Stomach smooth muscle (tissue), 2 donors: Measurements from ENCODE around the gene ASIC4.

Experiments
- H3K27ac ChIP-seq: one replicate; pipeline ENCODE4 v1.7.0; 2013; ENCODE audit warnings: mild to moderate bottlenecking, low read length, inconsistent platforms
- H3K27me3 ChIP-seq, 2 donors: one replicate each; pipeline ENCODE4 v1.7.0; 2013; ENCODE audit warnings: low read length in 2 of 2; ENCODE audit not compliant: insufficient read depth in 2 of 2, control insufficient read depth in 1 of 2
- H3K36me3 ChIP-seq, 2 donors: one replicate each; pipeline ENCODE4 v1.7.0; 2013; ENCODE audit warnings: low read length in 2 of 2; ENCODE audit not compliant: control insufficient read depth in 2 of 2, insufficient read depth in 2 of 2
- H3K4me1 ChIP-seq: one replicate; pipeline ENCODE4 v1.7.0; 2013; ENCODE audit warnings: low read length; ENCODE audit not compliant: control insufficient read depth, insufficient read depth
- H3K4me3 ChIP-seq, 2 donors: one replicate each; pipeline ENCODE4 v1.7.0; 2013; ENCODE audit warnings: low read length in 2 of 2
- H3K9ac ChIP-seq, 2 donors: one replicate each; pipeline ENCODE4 v1.7.0; 2013; ENCODE audit warnings: low read length in 2 of 2, mild to moderate bottlenecking in 1 of 2
- H3K9me3 ChIP-seq, 2 donors: one replicate each; pipeline ENCODE4 v1.7.0; 2013; ENCODE audit warnings: low read length in 2 of 2; ENCODE audit not compliant: control insufficient read depth in 2 of 2
- donor health status: healthy.
- donor health status: Pancreatic carcinoma.

The ASIC4 gene

DNA sequence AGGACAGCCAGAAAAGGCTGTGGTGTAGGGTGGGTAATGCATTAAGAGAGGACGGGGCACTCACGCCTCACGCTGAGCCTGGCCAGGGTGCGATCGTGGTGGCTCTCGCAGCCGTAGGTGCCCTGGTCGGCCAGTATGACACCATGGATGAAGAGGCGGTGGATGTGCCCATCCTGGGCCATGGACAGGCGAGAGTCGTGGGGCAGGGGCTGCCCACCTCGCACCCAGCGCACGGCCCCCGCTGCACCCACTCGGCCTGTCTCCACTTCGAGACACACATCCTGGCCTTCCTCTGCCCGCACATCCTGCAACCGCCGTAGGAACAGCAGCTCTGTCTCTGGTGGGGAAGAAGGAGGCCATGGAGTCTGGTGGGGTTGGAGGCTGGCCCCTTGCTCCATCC is 41.7 kb downstream of the ASIC4 start:
- no peaks in the 10 kb centered on the region for H3K9me3 ChIP-seq
- H3K9ac ChIP-seq = no peak overlapping the region
- H3K27me3 ChIP-seq = peaks cover 0 to 3% of the 10 kb centered on the region in 2 donors
- no peak overlapping the region for H3K27ac ChIP-seq
- peaks cover 0 to 5% of the 10 kb centered on the region in 2 donors for H3K36me3 ChIP-seq
- peaks cover 22% of the 10 kb centered on the region for H3K4me1 ChIP-seq
- no peak overlapping the region for H3K4me3 ChIP-seq

DNA sequence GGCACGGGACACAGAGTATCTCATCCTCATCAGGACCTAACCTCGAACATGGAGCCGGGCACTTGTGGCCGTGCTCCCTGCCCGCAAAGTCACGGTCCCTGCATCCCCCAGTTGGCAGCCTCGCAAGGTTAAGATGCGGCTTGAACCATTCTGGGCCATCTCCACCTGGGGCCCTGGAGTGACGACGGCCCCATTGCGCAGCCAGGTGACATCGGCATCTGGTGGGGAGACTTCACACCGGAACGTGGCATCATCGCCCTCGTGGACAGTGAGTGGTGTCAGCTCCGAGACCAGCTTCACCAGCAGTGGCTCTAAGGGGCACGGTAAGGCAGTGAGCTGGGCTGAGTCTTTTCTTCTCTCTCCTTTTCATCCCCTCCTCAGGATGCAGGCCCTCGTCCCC is 42.1 kb downstream of the ASIC4 start:
- Histone ChIP-seq H3K27ac (no peak overlapping the region), H3K4me3 (no peak overlapping the region), H3K36me3 (peaks cover 0 to 5% of the 10 kb centered on the region in 2 donors), H3K4me1 (peaks cover 18% of the 10 kb centered on the region), H3K9ac (no peak overlapping the region), H3K27me3 (peaks cover 0 to 3% of the 10 kb centered on the region in 2 donors), H3K9me3 (no peaks in the 10 kb centered on the region)

DNA sequence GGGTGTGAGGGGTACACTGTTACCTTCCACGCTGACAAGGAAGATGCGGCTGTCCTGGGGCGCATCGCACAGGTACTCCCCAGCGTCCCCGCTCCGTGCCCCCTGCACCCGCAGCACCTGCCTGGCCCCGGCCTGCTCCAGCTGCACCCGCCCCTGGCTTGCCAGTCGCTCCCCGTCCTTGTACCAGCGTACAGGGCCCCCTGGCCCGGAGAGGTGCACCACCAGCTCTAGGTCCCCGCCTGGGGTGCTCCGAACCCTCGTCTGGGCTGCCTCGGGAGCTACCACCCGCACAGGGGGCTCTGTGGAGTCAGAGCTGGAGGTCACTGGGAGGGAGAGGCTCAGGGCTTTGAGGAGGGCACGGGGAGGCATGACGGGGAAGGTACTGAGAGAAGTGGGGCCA is 43.0 kb downstream of the ASIC4 start:
- H3K9me3 ChIP-seq = no peaks in the 10 kb centered on the region
- peaks cover 0 to 11% of the 10 kb centered on the region in 2 donors for H3K36me3 ChIP-seq
- H3K27ac ChIP-seq = no peak overlapping the region
- no peak overlapping the region for H3K9ac ChIP-seq
- H3K4me3 ChIP-seq = no peak overlapping the region
- peaks cover 0 to 3% of the 10 kb centered on the region in 2 donors for H3K27me3 ChIP-seq
- peaks cover 11% of the 10 kb centered on the region for H3K4me1 ChIP-seq

DNA sequence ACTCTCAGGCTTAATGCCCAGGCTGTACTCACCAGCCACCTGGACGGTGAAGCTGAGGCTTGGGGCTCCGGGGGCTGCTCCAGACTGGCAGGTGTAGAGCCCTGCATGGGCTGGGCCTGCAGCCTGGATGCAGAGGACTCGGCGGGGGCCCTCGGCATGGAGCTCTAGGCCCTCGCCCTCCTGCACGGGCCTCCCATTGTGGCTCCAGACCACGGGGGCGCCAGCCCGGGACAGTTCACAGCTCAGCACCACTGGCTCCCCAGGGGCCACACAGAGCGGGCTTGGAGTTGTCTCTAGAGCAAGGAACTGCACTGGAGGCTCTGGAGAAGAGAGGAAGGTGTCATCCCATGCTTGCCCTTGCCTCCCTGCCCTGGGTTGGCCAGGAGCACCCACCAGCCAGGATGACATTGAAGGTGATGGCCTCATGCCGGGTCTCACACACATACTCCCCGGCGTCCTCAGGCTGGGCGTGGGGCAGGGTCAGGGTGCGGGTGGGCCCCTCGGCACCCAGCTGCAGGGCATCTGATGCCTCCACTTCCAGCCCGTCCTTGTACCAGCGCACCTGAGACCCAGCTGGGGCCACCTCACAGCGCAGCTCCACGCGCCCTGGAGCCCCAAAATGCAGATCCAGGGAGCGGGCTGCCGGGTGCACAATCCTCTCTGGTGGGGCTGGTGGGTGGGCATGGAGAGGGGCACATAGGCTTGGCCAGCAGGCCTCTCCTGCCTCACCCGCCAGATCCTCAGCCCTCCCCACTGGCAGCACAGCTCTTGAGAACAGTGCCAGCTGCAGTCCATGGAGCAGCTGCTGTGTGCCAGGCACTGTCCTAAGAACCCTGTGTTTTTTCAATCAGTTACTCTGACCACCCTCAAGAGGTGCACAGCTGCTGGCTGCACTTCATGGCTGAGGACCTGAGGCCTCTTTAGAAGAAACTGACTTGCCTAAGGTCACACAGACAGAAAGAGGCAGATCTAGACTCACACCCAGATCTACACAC is 43.8 kb downstream of the ASIC4 start:
- H3K36me3 ChIP-seq = peaks cover 6 to 13% of the 10 kb centered on the region in 2 donors
- peaks cover 7% of the 10 kb centered on the region for H3K4me1 ChIP-seq
- no peaks in the 10 kb centered on the region for H3K9me3 ChIP-seq
- no peak overlapping the region for H3K9ac ChIP-seq
- H3K27me3 ChIP-seq = peaks cover 0 to 3% of the 10 kb centered on the region in 2 donors
- no peak overlapping the region for H3K4me3 ChIP-seq
- no peak overlapping the region for H3K27ac ChIP-seq

DNA sequence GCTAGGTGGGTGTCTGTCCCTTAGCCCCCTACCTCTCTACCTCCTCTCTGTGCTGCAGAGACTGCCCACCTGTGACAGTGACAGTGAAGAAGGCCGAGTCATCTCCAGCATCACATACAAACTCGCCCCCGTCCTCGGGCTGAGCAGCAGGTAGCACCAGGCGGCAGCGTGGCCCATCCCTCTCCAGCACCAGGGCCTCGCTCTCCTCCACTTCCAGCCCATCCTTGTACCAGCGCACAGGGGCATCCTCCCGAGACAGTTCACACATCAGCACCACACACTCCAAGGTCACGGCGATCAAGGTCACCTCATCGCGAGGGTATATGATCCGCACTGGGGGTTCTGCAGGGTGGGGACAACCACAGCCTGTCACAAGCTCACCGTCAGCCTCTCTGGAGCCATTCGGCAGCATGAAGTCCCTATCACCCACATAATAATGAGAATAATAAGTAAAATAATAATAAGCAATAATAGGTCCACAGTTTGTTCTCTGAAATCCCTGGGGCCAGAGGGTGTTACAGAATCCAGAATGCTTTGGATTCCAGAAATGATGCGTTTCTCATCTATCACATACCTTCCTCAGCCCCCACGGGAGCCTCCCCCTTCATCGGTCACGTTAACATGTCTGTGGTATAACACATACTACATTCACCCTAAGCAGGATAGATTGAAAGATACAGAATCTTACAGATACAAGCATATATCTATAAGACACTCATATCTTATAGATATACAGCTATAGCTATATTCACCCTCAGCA is 45.1 kb downstream of the ASIC4 start:
- peaks cover 13 to 20% of the 10 kb centered on the region in 2 donors for H3K36me3 ChIP-seq

DNA sequence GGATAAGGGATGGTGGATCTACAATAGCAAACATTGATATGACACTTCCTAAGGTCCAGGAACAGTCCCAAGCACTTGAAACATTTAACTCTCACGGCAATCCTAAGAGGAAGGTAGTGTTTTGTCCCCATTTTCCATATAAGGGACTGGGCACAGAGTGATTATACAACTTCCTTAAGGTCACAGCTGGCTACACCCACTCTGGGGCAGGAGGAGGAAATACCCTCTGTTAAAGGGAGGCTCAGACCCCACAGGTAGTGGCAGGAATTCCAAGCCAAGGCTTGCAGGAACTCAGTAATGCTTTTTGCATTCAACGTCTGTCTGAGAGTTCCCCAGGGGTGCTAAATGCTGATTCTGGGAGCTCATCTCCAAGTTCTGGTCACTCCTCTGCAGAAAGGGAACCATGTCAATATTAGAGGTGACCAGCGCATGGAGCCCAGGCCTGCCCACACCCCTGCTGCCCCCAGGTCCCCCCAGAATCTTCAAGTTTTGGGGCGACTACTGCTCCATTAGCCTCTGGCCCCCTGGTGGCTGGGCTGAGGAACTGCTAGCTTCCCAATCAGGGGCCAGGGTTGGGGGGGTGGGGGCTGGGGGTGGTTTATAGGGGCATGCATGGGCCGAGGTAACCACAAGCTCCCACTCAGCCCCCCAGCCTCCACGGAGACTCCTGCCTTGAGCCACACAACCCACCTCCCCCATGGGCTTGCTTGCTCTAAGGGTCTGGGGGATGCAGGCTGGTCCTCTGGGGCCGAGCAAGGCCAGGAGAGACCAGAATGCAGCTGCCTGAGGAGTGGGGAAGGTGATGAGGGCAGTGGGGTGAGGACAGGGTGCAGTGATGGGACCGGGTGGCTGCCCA is 46.0 kb downstream of the ASIC4 start:
- H3K9me3 ChIP-seq = no peaks in the 10 kb centered on the region
- no peak overlapping the region for H3K9ac ChIP-seq
- no peak overlapping the region for H3K4me3 ChIP-seq
- H3K36me3 ChIP-seq = peaks cover 21 to 24% of the 10 kb centered on the region in 2 donors
- peaks cover 4% of the 10 kb centered on the region for H3K4me1 ChIP-seq
- H3K27me3 ChIP-seq = no peaks in the 10 kb centered on the region
- no peak overlapping the region for H3K27ac ChIP-seq

More for the DNA sequence above, 45.1 kb downstream of the ASIC4 start:
- no peaks in the 10 kb centered on the region for H3K27me3 ChIP-seq
- H3K4me1 ChIP-seq = peaks cover 4% of the 10 kb centered on the region
- no peaks in the 10 kb centered on the region for H3K9me3 ChIP-seq
- H3K4me3 ChIP-seq = no peak overlapping the region
- H3K9ac ChIP-seq = no peak overlapping the region
- H3K27ac ChIP-seq = no peak overlapping the region

DNA sequence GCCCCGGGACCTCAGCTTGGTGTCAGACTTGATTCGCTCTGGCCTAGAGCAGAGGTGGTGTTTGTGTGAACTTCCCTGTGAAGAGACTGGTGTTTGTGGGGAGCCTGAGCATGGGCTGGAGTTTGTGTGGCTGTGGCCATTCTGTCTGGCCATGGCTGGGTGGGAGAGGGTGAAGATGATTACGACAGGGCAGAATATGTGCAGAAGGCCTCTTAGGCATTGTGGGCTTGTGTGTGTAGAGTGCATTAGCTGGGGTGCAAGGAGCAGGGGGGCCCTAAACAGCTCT is 46.6 kb downstream of the ASIC4 start:
- Histone ChIP-seq H3K36me3 (peaks cover 21 to 27% of the 10 kb centered on the region in 2 donors), H3K4me1 (peaks cover 4% of the 10 kb centered on the region), H3K27me3 (no peaks in the 10 kb centered on the region), H3K9me3 (no peaks in the 10 kb centered on the region), H3K9ac (no peak overlapping the region), H3K4me3 (no peak overlapping the region), H3K27ac (no peak overlapping the region)

DNA sequence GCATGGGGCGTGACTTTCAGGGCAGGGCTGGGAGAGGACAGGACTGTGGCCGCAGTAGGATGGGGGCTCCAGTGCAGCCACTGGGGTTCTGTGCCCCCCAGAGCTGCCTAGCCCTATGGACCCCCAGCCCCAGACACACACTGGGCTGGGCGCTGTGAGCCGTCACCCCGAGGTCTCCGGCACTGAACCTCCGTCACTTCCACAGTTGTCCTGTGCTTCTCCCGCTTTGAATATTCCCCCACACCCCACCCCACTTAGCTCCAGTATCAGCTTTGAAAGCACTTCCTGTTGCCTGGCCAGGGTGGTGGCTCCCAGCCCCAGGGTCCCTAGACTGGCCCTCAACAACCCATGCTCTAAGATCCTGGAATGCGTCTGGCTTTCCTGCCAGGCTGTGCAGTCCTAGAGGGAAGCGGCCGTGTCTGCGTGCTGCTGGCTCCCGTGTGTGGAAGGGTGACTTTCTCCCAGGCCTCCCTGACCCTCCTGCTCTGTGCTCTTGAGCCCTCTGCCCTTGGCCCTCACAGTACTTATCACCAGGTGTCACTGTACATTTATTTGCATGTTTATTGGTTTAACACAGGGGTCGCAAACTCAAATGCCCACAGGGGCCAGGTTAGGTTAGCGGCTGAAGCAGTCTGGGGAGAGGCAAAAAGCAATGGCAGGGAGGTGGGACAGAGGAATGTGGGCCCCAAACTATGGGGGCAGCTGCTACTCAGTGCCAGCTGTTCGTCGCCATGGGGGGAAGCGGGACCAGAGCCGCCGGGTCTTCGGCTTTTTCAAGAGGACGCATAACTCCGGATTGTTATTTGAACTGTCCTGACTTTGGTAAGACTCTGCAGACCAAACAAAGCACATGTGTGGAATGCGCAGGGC is 47.1 kb downstream of the ASIC4 start:
- Histone ChIP-seq H3K9me3 (no peaks in the 10 kb centered on the region), H3K36me3 (peaks cover 21 to 28% of the 10 kb centered on the region in 2 donors), H3K9ac (no peak overlapping the region), H3K4me3 (no peak overlapping the region), H3K27me3 (no peaks in the 10 kb centered on the region), H3K4me1 (peaks cover 4% of the 10 kb centered on the region), H3K27ac (no peak overlapping the region)

DNA sequence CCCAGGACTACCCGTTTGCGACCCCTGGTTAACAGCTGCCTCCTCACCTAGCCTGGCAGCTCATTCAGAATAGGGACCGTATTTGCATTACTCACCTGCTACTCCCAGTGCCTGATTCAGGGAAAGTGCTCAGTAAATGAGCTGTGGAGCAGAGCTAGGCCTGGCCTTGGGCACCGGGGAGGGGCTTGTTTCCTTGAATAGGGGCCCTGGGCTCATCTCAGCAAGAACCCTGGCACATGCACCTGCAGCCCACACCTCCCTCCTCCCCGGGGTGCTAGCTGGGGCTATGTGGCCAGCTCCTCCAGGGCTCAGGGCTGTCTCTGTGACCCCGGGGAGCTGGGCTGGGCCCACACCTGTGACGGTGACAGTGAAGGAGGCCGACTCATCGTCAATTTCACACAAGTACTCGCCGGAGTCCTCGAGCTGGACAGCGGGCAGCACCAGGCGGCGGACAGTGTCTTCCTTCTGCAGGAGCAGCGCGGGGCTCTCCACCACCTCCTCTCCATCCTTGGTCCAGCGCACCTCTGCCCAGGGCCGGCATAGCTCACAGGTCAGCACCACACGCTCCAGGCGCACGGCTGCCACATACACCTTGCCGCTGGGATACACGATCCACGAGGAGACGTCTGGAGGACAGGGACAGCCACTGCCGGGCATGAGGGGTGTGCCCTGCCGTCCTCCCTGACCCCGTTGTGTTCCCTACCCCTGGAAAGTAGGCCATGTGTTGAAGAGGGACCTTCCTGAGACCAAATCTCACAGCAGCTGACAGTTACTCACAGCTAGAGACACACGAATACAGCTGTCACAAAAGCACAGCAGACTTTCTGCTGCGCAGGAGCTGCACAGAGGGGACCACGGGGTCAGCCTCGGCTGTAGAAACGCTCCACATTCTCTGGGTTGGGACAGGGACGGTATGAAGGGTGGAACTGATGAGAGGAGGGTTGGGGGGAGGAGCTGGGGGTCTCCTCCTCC is 48.1 kb downstream of the ASIC4 start:
- Histone ChIP-seq H3K4me3 (no peak overlapping the region), H3K36me3 (peaks cover 21 to 35% of the 10 kb centered on the region in 2 donors), H3K9me3 (no peaks in the 10 kb centered on the region), H3K4me1 (peaks cover 4% of the 10 kb centered on the region), H3K27me3 (no peaks in the 10 kb centered on the region), H3K27ac (no peak overlapping the region), H3K9ac (no peak overlapping the region)
